SK-N-SH (cell line): ENCODE results near the gene PDXDC1. TPM values are rescaled to one million over a fixed set of nuclear protein-coding genes. Genes with fewer than 3 reads are reported as not detected.
"Not testable (repeated sequence)": the region's sequence is repeated elsewhere in the genome, so short reads cannot be mapped to it uniquely, and the experiment has no call there.

ENCODE experiments used
- CTCF ChIA-PET: fragments of 300-600, 350-600 bp; formaldehyde crosslinking; extraction: SDS; loops from one replicate; lab custom pipeline; 2021; lab: Yijun Ruan, JAX
- POLR2A ChIA-PET: fragments of 350-600 bp; sonication (Branson Sonifier 250); formaldehyde crosslinking; extraction: SDS; loops from one replicate; lab custom pipeline; 2020; ENCODE audit warnings: antibody characterized with exemption, inconsistent platforms; lab: Yijun Ruan, JAX
- DNase-seq: peaks from one replicate; pipeline ENCODE4 v3.0.0; 2012
- H2AFZ ChIP-seq: fragments of 200-600 bp; sonication (generic); 2 replicates; pipeline ENCODE4 v1.8.1; 2016; ENCODE audit warnings: antibody characterized with exemption, mild to moderate bottlenecking, low read depth
- H3F3A ChIP-seq: fragments of 200-600 bp; sonication (generic); replicated peaks from 2 replicates; pipeline ENCODE3; 2016; ENCODE audit warnings: antibody characterized with exemption, mild to moderate bottlenecking; ENCODE audit not compliant: insufficient read depth
- H3K27ac ChIP-seq, 2 experiments: fragments of 200-500 bp in 1 of 2; fragments of 200-600 bp in 1 of 2; sonication (Bioruptor generic) in 1 of 2; sonication (generic), shearing (Covaris generic) in 1 of 2; 2 replicates each; pipeline versions ENCODE4 v1.5.1 to v1.6.1; 2014 to 2016; ENCODE audit warnings: low read depth in 2 of 2, inconsistent platforms in 1 of 2, low read length in 1 of 2, mild to moderate bottlenecking in 1 of 2, mixed read lengths in 1 of 2
- H3K27me3 ChIP-seq: fragments of 200-600 bp; sonication (generic), shearing (Covaris generic); 2 replicates; pipeline ENCODE4 v1.6.1; 2016; ENCODE audit warnings: mixed run types; ENCODE audit not compliant: insufficient read depth
- H3K36me3 ChIP-seq, 2 experiments: fragments of 200-500 bp in 1 of 2; fragments of 200-600 bp in 1 of 2; sonication (Bioruptor generic) in 1 of 2; sonication (generic) in 1 of 2; replicated peaks in 1 of 2; 2 replicates each; pipeline versions ENCODE3 to v1.5.1; 2014 to 2016; ENCODE audit warnings: low read length in 1 of 2, mild to moderate bottlenecking in 1 of 2; ENCODE audit not compliant: insufficient read depth in 2 of 2, control insufficient read depth in 1 of 2
- H3K4me1 ChIP-seq, 2 experiments: fragments of 200-500 bp in 1 of 2; fragments of 200-600 bp in 1 of 2; sonication (Bioruptor generic) in 1 of 2; sonication (generic), shearing (Covaris generic) in 1 of 2; 2 replicates each; pipeline versions ENCODE4 v1.5.1 to v1.6.1; 2014 to 2016; ENCODE audit warnings: low read depth in 1 of 2, low read length in 1 of 2, mixed run types in 1 of 2; ENCODE audit not compliant: insufficient read depth in 2 of 2, control insufficient read depth in 1 of 2
- H3K4me2 ChIP-seq: fragments of 200-600 bp; sonication (generic), shearing (Covaris generic); 2 replicates; pipeline ENCODE4 v1.6.1; 2017; ENCODE audit warnings: mixed run types
- H3K4me3 ChIP-seq, 2 experiments: fragments of 200-500 bp in 1 of 2; fragments of 200-600 bp in 1 of 2; sonication (Bioruptor generic) in 1 of 2; sonication (generic), shearing (Covaris generic) in 1 of 2; 2 replicates each; pipeline versions ENCODE4 v1.5.1 to v1.8.1; 2014 to 2016; ENCODE audit warnings: low read depth in 2 of 2, inconsistent platforms in 1 of 2, low read length in 1 of 2, mild to moderate bottlenecking in 1 of 2, mixed read lengths in 1 of 2, moderate library complexity in 1 of 2
- H3K79me2 ChIP-seq: fragments of 200-600 bp; sonication (generic); 2 replicates; pipeline ENCODE4 v1.8.1; 2017; ENCODE audit warnings: mild to moderate bottlenecking; ENCODE audit not compliant: insufficient read depth
- H3K9ac ChIP-seq: fragments of 200-600 bp; sonication (generic); 2 replicates; pipeline ENCODE4 v1.6.1; 2017; ENCODE audit warnings: mixed run types
- H3K9me2 ChIP-seq: fragments of 200-600 bp; sonication (generic); 2 replicates; pipeline ENCODE4 v1.6.1; 2017; ENCODE audit warnings: mixed run types
- H3K9me3 ChIP-seq: fragments of 200-600 bp; sonication (generic); 2 replicates; pipeline ENCODE4 v1.6.1; 2017; ENCODE audit warnings: mixed run types, mild to moderate bottlenecking, moderate library complexity
- H4K20me1 ChIP-seq: fragments of 200-600 bp; sonication (generic); 2 replicates; pipeline ENCODE4 v1.6.1; 2017; ENCODE audit warnings: mild to moderate bottlenecking, mixed run types; ENCODE audit not compliant: insufficient read depth
- EP300 ChIP-seq, 2 experiments: IDR thresholded peaks; 2 replicates each; pipeline versions ENCODE4 v1.4.0 to v1.6.1; 2012; ENCODE audit warnings: borderline replicate concordance in 1 of 2, low read depth in 1 of 2, low read length in 1 of 2
- FOSL2 ChIP-seq: IDR thresholded peaks from 2 replicates; pipeline ENCODE4 v1.4.0; 2012; ENCODE audit warnings: low read depth, mild to moderate bottlenecking, moderate library complexity, borderline replicate concordance
- JUND ChIP-seq: IDR thresholded peaks from 2 replicates; pipeline ENCODE4 v1.4.0; 2012
- NFIC ChIP-seq: IDR thresholded peaks from 2 replicates; pipeline ENCODE4 v1.4.0; 2012; ENCODE audit warnings: borderline replicate concordance
- SIN3A ChIP-seq: IDR thresholded peaks from 2 replicates; pipeline ENCODE4 v1.6.1; 2012; ENCODE audit warnings: low read depth, mild to moderate bottlenecking, low read length, moderate library complexity, borderline replicate concordance
- TCF12 ChIP-seq: IDR thresholded peaks from 2 replicates; pipeline ENCODE4 v1.4.0; 2012
- WGBS: methylation state at CpG from one replicate; pipeline ENCODE4 v1.1.6; 2017; ENCODE audit warnings: low lambda C conversion rate; 5-methylcytosine and 5-hydroxymethylcytosine counted together
- polyA plus RNA-seq, 3 experiments: library from polyadenylated mRNA; depleted of rRNA; stranded (reverse); fragments of >200 nt; gene quantifications; 2 replicates each; pipeline ENCODE4 v1.2.3, GENCODE V29; 2012

PDXDC1 gene
- polyA plus RNA-seq, 1 of the 3 experiments (the other 2 are of a cell fraction), result 37.4 TPM

- Histone ChIP-seq H3K79me2 (peaks cover 56% of the 10 kb centered on the region), H3K4me1 (peaks cover 22 to 23% of the 10 kb centered on the region in 2 experiments; a peak in 3 of 4 replicates), H3K4me2 (peak overlapping the region; percentile 46; the same call in 1 of the 2 replicates), H4K20me1 (peaks cover 22% of the 10 kb centered on the region), H3F3A (peaks cover 54% of the 10 kb centered on the region), H3K27ac (peak overlapping the region; percentile 76 to 77; a peak in 3 of 4 replicates), H3K36me3 (peaks cover 28 to 35% of the 10 kb centered on the region in 2 experiments)
- H3K4me3 ChIP-seq, DNase-seq, H2AFZ ChIP-seq, H3K9ac ChIP-seq, H3K9me2 ChIP-seq, POLR2A ChIA-PET, H3K9me3 ChIP-seq, CTCF ChIA-PET, H3K27me3 ChIP-seq: not testable (repeated sequence)
- 88% methylated on average over 1 of the region's 1 CpG for WGBS
Measured at GRCh38 chr16:15024858-15025199, 50.0 kb downstream of the PDXDC1 start.

GRCh38 chr16:15025234-15025951 lies 50.6 kb downstream of the PDXDC1 start:
- peak in 1 of 2 experiments; percentile 11; a peak in 1 of 4 replicates for TF ChIP-seq EP300 (IDR thresholded peaks at IDR 0.05; ENCODE audit: borderline replicate concordance in 1 of 2, low read depth in 1 of 2, low read length in 1 of 2)
- TF ChIP-seq JUND, result peak; percentile 63; the same call in 1 of the 2 replicates
- peak; percentile 62; the same call in 1 of the 2 replicates for TF ChIP-seq FOSL2
- peak; percentile 59; the same call in 1 of the 2 replicates for TF ChIP-seq TCF12
- TF ChIP-seq SIN3A, result 0 out of 2 replicates have a peak, but pooled peaks have one; percentile 34
- peak; percentile 12; the same call in 1 of the 2 replicates for TF ChIP-seq NFIC
- H3K9me2 ChIP-seq, H3K27me3 ChIP-seq, POLR2A ChIA-PET, CTCF ChIA-PET, H2AFZ ChIP-seq, H3K9me3 ChIP-seq, H3K9ac ChIP-seq, DNase-seq: not testable (repeated sequence)
- Histone ChIP-seq H3K27ac (peak overlapping the region; percentile 76 to 77), H3K79me2 (peaks cover 52% of the 10 kb centered on the region), H3K4me2 (peak overlapping the region; percentile 46), H4K20me1 (peaks cover 24% of the 10 kb centered on the region), H3K4me3 (peak overlapping the region in 1 of 2 experiments; percentile 32; a peak in 1 of 4 replicates), H3F3A (peaks cover 54% of the 10 kb centered on the region), H3K4me1 (peaks cover 23% of the 10 kb centered on the region in 2 experiments; a peak in 3 of 4 replicates), H3K36me3 (peaks cover 28 to 35% of the 10 kb centered on the region in 2 experiments)
- WGBS, result 60% methylated on average over 14 of the region's 14 CpGs

DNA sequence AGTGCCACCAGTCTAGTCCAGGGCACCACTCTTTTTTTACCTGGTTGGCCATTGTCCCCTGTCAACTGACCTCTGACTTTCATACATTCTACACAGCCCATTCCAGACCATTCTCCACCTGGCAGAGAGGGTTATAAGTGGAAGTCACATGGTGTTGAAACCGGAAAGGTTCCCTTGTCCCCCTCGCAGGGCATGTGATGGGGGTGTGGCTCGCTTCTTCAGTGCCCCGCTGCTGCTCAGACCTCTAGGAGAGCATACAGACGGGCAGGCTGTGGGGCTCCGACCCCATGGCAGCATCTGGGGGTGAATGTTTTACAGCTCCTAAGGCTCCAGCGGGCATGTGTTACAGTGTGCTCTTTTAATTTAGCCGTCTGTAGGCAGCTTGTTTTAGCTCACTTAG lies 52.2 kb downstream of the PDXDC1 start:
- peaks cover 47% of the 10 kb centered on the region for H3K79me2 ChIP-seq
- H3K9me2 ChIP-seq, DNase-seq, H2AFZ ChIP-seq, H3K4me2 ChIP-seq, H3K9ac ChIP-seq, H3K27me3 ChIP-seq, H3K9me3 ChIP-seq, H3K4me3 ChIP-seq, POLR2A ChIA-PET, CTCF ChIA-PET, H3K27ac ChIP-seq: not testable (repeated sequence)
- H3K36me3 ChIP-seq, result peaks cover 39 to 45% of the 10 kb centered on the region in 2 experiments
- H4K20me1 ChIP-seq, result peaks cover 19% of the 10 kb centered on the region
- peaks cover 41% of the 10 kb centered on the region for H3F3A ChIP-seq
- H3K4me1 ChIP-seq, result peaks cover 12 to 22% of the 10 kb centered on the region in 2 experiments; a peak in 3 of 4 replicates
- 96% methylated on average over 7 of the region's 8 CpGs for WGBS

DNA sequence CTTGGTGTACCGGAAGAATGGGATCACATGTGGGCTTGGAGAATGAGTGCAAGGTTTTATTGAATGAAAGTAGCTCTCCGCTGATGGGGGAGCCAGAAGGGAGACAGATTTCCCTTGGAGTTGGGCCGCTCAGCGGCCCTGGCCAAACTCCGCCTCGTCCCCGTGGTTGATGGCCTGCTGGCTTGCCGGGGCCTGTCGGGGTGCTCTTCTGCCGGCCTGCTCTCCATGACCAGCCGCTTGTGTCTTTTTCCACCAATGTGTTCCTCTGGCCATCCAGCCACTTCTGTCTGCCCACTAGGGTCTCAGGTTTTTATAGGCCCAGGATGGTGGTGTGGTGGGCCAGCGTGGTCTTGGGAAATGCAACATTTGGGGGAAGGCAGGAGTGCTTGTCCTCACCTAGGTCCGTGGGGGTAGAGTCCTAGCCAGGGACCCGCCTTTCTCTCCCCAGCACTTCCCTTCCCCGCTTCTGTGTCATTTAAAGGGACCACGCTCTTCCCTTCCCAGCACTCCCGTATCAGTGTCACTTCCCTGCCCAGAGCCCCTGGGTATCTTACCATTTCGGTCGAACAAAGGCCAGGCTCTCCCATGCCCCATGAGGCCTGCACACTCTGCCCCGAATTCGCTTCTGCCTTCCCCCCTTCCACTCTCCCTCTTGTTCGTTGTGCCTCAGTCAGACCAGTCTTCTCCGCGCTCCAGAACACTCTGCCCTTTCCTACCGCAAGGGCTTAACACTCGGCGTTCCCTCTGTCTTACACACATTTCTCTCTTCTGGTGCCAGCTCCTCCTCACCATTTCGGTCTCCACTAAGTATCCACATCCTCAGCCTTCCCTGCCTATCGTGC lies 52.9 kb downstream of the PDXDC1 start:
- DNase-seq, POLR2A ChIA-PET: not testable (repeated sequence)
- peaks cover 38 to 40% of the 10 kb centered on the region in 2 experiments for H3K36me3 ChIP-seq

DNA sequence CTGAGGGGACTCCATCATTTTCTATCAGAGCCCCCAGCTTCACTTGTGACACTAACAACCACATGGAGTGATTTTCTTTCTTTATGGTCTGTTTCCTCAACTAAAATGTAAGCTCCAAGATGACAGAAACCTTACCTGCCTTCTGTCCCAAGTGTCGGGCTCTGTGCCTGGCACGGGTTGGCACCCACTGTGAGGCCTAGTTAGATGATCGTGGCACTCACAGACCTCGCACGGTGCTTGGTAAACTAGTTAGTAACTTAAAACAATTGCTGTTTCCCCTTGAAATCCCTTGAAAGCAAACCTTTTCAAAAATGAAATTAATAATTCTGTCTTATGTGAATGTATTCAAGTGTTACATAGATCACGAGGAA lies 53.5 kb downstream of the PDXDC1 start:
- peaks cover 39 to 40% of the 10 kb centered on the region in 2 experiments for H3K36me3 ChIP-seq
- H2AFZ ChIP-seq, H3K27me3 ChIP-seq, H3K9ac ChIP-seq, POLR2A ChIA-PET, DNase-seq, H3K4me2 ChIP-seq, H3K9me3 ChIP-seq, H3K9me2 ChIP-seq, H3K4me3 ChIP-seq, CTCF ChIA-PET: not testable (repeated sequence)
- 95% methylated on average over 6 of the region's 6 CpGs for WGBS
- peaks cover 10 to 29% of the 10 kb centered on the region in 2 experiments for H3K4me1 ChIP-seq
- H3K79me2 ChIP-seq, result peaks cover 34% of the 10 kb centered on the region
- H4K20me1 ChIP-seq, result peaks cover 16% of the 10 kb centered on the region
- H3F3A ChIP-seq, result peaks cover 28% of the 10 kb centered on the region
- peak overlapping the region in 1 of 2 experiments; percentile 91; a peak in 2 of 4 replicates for H3K27ac ChIP-seq

More for the DNA sequence above, 52.9 kb downstream of the PDXDC1 start:
- H3K4me2 ChIP-seq, H3K9me2 ChIP-seq, H3K9me3 ChIP-seq, CTCF ChIA-PET, H3K4me3 ChIP-seq, H3K9ac ChIP-seq, H3K27ac ChIP-seq, H2AFZ ChIP-seq, H3K27me3 ChIP-seq: not testable (repeated sequence)
- Histone ChIP-seq H3K79me2 (peaks cover 40% of the 10 kb centered on the region), H3K4me1 (peaks cover 10 to 23% of the 10 kb centered on the region in 2 experiments), H3F3A (peaks cover 34% of the 10 kb centered on the region), H4K20me1 (peaks cover 16% of the 10 kb centered on the region)
- WGBS, result 94% methylated on average over 29 of the region's 29 CpGs
